HCT116 (cell line): Measurements from ENCODE around the gene GGA1. TPM values are rescaled to one million over a fixed set of nuclear protein-coding genes. Genes with fewer than 3 reads are reported as not detected.

Source experiments
- ATAC-seq: fragments of 200-7000 bp; cut with Tn5 transposase; 2 replicates; pipeline ENCODE4 v1.9.1; 2020; ENCODE audit warnings: mild to moderate bottlenecking, moderate library complexity
- BruUV-seq: library from RNA; stranded (reverse); fragments of 400-500 nt; replicated peaks from 2 replicates; lab custom pipeline; 2021; lab: Mats Ljungman, UMichigan
- CTCF ChIA-PET: fragments of 300-600 bp; sonication (Branson Sonifier 250); formaldehyde crosslinking; loops from one replicate; lab custom pipeline; 2021; ENCODE audit warnings: antibody characterized with exemption; lab: Charles Lee
- POLR2A ChIA-PET: fragments of 300-600, 350-600 bp; sonication (Branson Sonifier 250); formaldehyde crosslinking; loops from one replicate; lab custom pipeline; 2021; ENCODE audit warnings: antibody characterized with exemption; lab: Charles Lee
- RAD21 ChIA-PET, 2 experiments: fragments of 300-600 bp; sonication (Branson Sonifier 250); formaldehyde crosslinking; loops; one replicate each; lab custom pipeline; 2023; ENCODE audit warnings: low total read pairs in 2 of 2; ENCODE audit not compliant: uncharacterized antibody in 2 of 2, unreplicated experiment in 2 of 2, low non-redundant PET in 1 of 2; lab: Charles Lee
- DNase-seq: peaks from one replicate; pipeline ENCODE4 v3.0.0-alpha.2; 2010; ENCODE audit warnings: low read depth, low spot score
- H2AFZ ChIP-seq: fragments of 200-600 bp; shearing (Covaris generic), sonication (generic); 2 replicates; pipeline ENCODE4 v1.6.1; 2017; ENCODE audit warnings: low read depth, mixed run types, mixed read lengths, antibody characterized with exemption, low read length; ENCODE audit not compliant: poor library complexity, severe bottlenecking
- H3K27ac ChIP-seq: 2 replicates; pipeline ENCODE4 v1.5.1; 2012; ENCODE audit warnings: low read depth, low read length
- H3K27me3 ChIP-seq: fragments of 200-600 bp; sonication (generic); 2 replicates; pipeline ENCODE4 v1.6.1; 2016; ENCODE audit warnings: mixed run types, low read length, mixed read lengths; ENCODE audit not compliant: insufficient read depth
- H3K36me3 ChIP-seq, 2 experiments: fragments of 200-500 bp in 1 of 2; fragments of 200-600 bp in 1 of 2; sonication (Bioruptor generic) in 1 of 2; sonication (generic) in 1 of 2; 2 replicates each; pipeline versions ENCODE4 v1.5.1 to v1.6.1; 2014 to 2016; ENCODE audit warnings: low read length in 2 of 2, inconsistent platforms in 1 of 2, mixed read lengths in 1 of 2, mixed run types in 1 of 2; ENCODE audit not compliant: insufficient read depth in 2 of 2, control insufficient read depth in 1 of 2
- H3K4me1 ChIP-seq, 2 experiments: fragments of 200-600 bp in 1 of 2; sonication (generic) in 1 of 2; 2 replicates each; pipeline versions ENCODE4 v1.5.1 to v1.6.1; 2012 to 2017; ENCODE audit warnings: low read length in 2 of 2, inconsistent platforms in 1 of 2, mild to moderate bottlenecking in 1 of 2, mixed read lengths in 1 of 2, mixed run types in 1 of 2, moderate library complexity in 1 of 2; ENCODE audit not compliant: insufficient read depth in 2 of 2, control insufficient read depth in 1 of 2
- H3K4me2 ChIP-seq: fragments of 200-600 bp; sonication (generic); 2 replicates; pipeline ENCODE4 v1.6.1; 2017; ENCODE audit warnings: mixed run types, low read length, mixed read lengths
- H3K4me3 ChIP-seq, 2 experiments: fragments of 200-600 bp in 1 of 2; sonication (generic) in 1 of 2; replicated peaks in 1 of 2; 2 replicates each; pipeline ENCODE4 v1.5.1; 2011 to 2016; ENCODE audit warnings: low read length in 2 of 2, control low read depth in 1 of 2, low read depth in 1 of 2, mild to moderate bottlenecking in 1 of 2, mixed read lengths in 1 of 2, mixed run types in 1 of 2
- H3K79me2 ChIP-seq: fragments of 200-600 bp; sonication (generic); 2 replicates; pipeline ENCODE4 v1.6.1; 2017; ENCODE audit warnings: mild to moderate bottlenecking, mixed run types, low read length, moderate library complexity, mixed read lengths; ENCODE audit not compliant: insufficient read depth
- H3K9ac ChIP-seq: fragments of 200-600 bp; sonication (generic); 2 replicates; pipeline ENCODE4 v1.6.1; 2016; ENCODE audit warnings: low read length, mixed read lengths
- H3K9me2 ChIP-seq: fragments of 200-600 bp; sonication (generic), shearing (Covaris generic); 2 replicates; pipeline ENCODE4 v1.6.1; 2017; ENCODE audit warnings: mixed run types, mild to moderate bottlenecking, moderate library complexity; ENCODE audit not compliant: insufficient read depth
- H3K9me3 ChIP-seq, 2 experiments: fragments of 200-500 bp in 1 of 2; fragments of 200-600 bp in 1 of 2; sonication (Bioruptor generic) in 1 of 2; sonication (generic) in 1 of 2; 2 replicates each; pipeline ENCODE4 v1.6.1; 2014 to 2017; ENCODE audit warnings: low read length in 2 of 2, mixed read lengths in 2 of 2, inconsistent platforms in 1 of 2, low read depth in 1 of 2, mild to moderate bottlenecking in 1 of 2, mixed run types in 1 of 2, moderate library complexity in 1 of 2; ENCODE audit not compliant: control insufficient read depth in 1 of 2, insufficient read depth in 1 of 2
- H4K20me1 ChIP-seq: fragments of 200-600 bp; sonication (generic), shearing (Covaris generic); 2 replicates; pipeline ENCODE4 v1.6.1; 2017; ENCODE audit warnings: mixed run types, mild to moderate bottlenecking, moderate library complexity; ENCODE audit not compliant: insufficient read depth
- ATF3 ChIP-seq: IDR thresholded peaks from 2 replicates; pipeline ENCODE4 v1.6.1; 2012
- CEBPB ChIP-seq: IDR thresholded peaks from 2 replicates; pipeline ENCODE4 v1.6.1; 2012; ENCODE audit warnings: low read depth
- EGR1 ChIP-seq: IDR thresholded peaks from 2 replicates; pipeline ENCODE4 v1.6.1; 2012; ENCODE audit warnings: low read depth
- ELF1 ChIP-seq: IDR thresholded peaks from 2 replicates; pipeline ENCODE4 v1.6.1; 2012; ENCODE audit warnings: low read depth, borderline replicate concordance
- EZH2 ChIP-seq: fragments of 200-600 bp; sonication (generic); IDR thresholded peaks from 2 replicates; pipeline ENCODE4 v1.6.1; 2017; ENCODE audit warnings: antibody characterized with exemption, mixed run types
- EZH2phosphoT487 ChIP-seq: fragments of 200-600 bp; IDR thresholded peaks from 2 replicates; pipeline ENCODE4 v1.6.1; 2018; ENCODE audit warnings: antibody characterized with exemption, borderline replicate concordance
- FOSL1 ChIP-seq: IDR thresholded peaks from 2 replicates; pipeline ENCODE4 v1.6.1; 2012; ENCODE audit warnings: low read depth
- JUND ChIP-seq: IDR thresholded peaks from 2 replicates; pipeline ENCODE4 v1.6.1; 2012
- RAD21 ChIP-seq: IDR thresholded peaks from 2 replicates; pipeline ENCODE4 v1.6.1; 2012; ENCODE audit warnings: low read depth, mild to moderate bottlenecking
- SIN3A ChIP-seq: IDR thresholded peaks from 2 replicates; pipeline ENCODE4 v1.6.1; 2012; ENCODE audit warnings: low read depth
- ZNF274 ChIP-seq: fragments of 200-500 bp; sonication (Bioruptor generic); IDR thresholded peaks from 2 replicates; pipeline ENCODE4 v1.6.1; 2014; ENCODE audit warnings: mild to moderate bottlenecking, low read depth, low read length, inconsistent platforms
- intact Hi-C: fragments of 100-400 bp; cut with micrococcal nuclease; formaldehyde crosslinking; loops from 2 replicates; pipeline ENCODE4 v1.10.0; 2022
- total RNA-seq: library from RNA; stranded (reverse); gene quantifications from one replicate; pipeline ENCODE4 v1.2.1, GENCODE V29; 2021; ENCODE audit not compliant: unreplicated experiment

GGA1 gene
- total RNA-seq, 1 experiment from 2014 or later, result 89.8 TPM

- H3K4me3 ChIP-seq, result peak overlapping the region; percentile 85 to 89
- H3K27ac ChIP-seq, result peak overlapping the region; percentile 61
- H3K9me2 ChIP-seq, result no peaks in the 10 kb centered on the region
- ATAC-seq (no peak), DNase-seq (no peak)
- intact Hi-C loops, result loop anchor here (5.0 kb wide), 1 partner anchor 152 kb away; no protein-coding TSS in a partner anchor
- no TSS peak for BruUV-seq
- H3K4me1 ChIP-seq, result peaks cover 31 to 62% of the 10 kb centered on the region in 2 experiments; a peak in 3 of 4 replicates
- TF ChIP-seq SIN3A (no peak), CEBPB (no peak), EZH2 (no peak), JUND (no peak), ELF1 (no peak), ATF3 (no peak), EGR1 (no peak), EZH2phosphoT487 (no peak), RAD21 (no peak), FOSL1 (no peak), ZNF274 (no peak)
- ChIA-PET POLR2A (no interaction called here), RAD21 (no interaction called here), CTCF (interaction anchor here (0.7 to 1.2 kb wide), 2 partner anchors 18 to 37 kb away, joined by 3 to 8 read pairs; partner anchors contain the start of gene PDXP)
- H3K36me3 ChIP-seq, result peaks cover 4 to 18% of the 10 kb centered on the region in 2 experiments; a peak in 1 of 4 replicates
- peak overlapping the region; percentile 85 for H3K9ac ChIP-seq
- no peaks in the 10 kb centered on the region for H3K27me3 ChIP-seq
- peak overlapping the region; percentile 96 for H3K4me2 ChIP-seq
- H3K79me2 ChIP-seq, result peaks cover 14% of the 10 kb centered on the region
- no peak overlapping the region for H2AFZ ChIP-seq
- no peaks in the 10 kb centered on the region for H4K20me1 ChIP-seq
- no peaks in the 10 kb centered on the region for H3K9me3 ChIP-seq
Observed at GRCh38 chr22:37639771-37640590, 31.3 kb downstream of the GGA1 start.
